Measurements from ENCODE around the gene CLECL1.

DNA sequence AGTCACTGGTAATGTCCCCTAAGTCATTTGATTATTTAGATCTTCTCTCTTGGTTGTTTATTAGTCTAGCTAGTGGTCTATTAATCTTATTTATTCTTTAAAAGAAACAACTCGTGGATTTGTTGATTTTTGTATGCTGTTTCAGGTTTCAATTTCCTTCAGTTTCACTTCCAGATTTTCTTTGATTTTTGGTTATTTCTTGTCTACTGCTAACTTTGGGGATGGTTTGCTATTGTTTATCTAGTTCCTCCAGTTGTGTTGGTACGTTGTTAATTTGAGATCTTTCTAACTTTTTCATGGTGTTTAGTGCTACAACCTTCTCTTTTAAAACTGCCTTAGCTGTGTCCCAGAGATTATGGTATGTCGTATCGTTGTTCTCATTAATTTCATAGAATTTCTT is 46.3 kb upstream of the CLECL1 start:
- TF ChIP-seq CTCF (IDR thresholded peaks at IDR 0.05) (no peak), POLR2A (IDR thresholded peaks at IDR 0.05) (no peak)
